Measurements from ENCODE around the gene NEURL3.

The NEURL3 gene

GRCh38 chr2:96527286-96528005 is 22.3 kb upstream of the NEURL3 start:
- DNase-seq = peak; percentile 54 to 59

- DNase-seq = no peak
These were observed 21.6 kb upstream of the NEURL3 start for GRCh38 chr2:96526615-96527285.

- no peak for DNase-seq
These were observed 21.0 kb upstream of the NEURL3 start for GRCh38 chr2:96526101-96526591.

GRCh38 chr2:96525211-96525507 is 20.0 kb upstream of the NEURL3 start:
- DNase-seq = no peak

GRCh38 chr2:96524482-96525210 is 19.5 kb upstream of the NEURL3 start:
- DNase-seq = no peak

GRCh38 chr2:96523659-96524481 is 18.7 kb upstream of the NEURL3 start:
- DNase-seq = no peak

- no peak for DNase-seq
These were observed 17.4 kb upstream of the NEURL3 start for GRCh38 chr2:96522304-96523203.

GRCh38 chr2:96521219-96521618 is 16.1 kb upstream of the NEURL3 start:
- no peak for DNase-seq

- DNase-seq = no peak
These were observed 15.5 kb upstream of the NEURL3 start for GRCh38 chr2:96520697-96521096.

GRCh38 chr2:96520231-96520630 is 15.1 kb upstream of the NEURL3 start:
- no peak for DNase-seq

- no peak for DNase-seq
These were observed 11.9 kb upstream of the NEURL3 start for GRCh38 chr2:96517079-96517478.

- no peak for DNase-seq
These were observed 9.4 kb upstream of the NEURL3 start for GRCh38 chr2:96514521-96514920.

- no peak for DNase-seq
These were observed 7.2 kb upstream of the NEURL3 start for GRCh38 chr2:96512341-96512740.

GRCh38 chr2:96511851-96512250 is 6.7 kb upstream of the NEURL3 start:
- DNase-seq = no peak

GRCh38 chr2:96510931-96511595 is 5.9 kb upstream of the NEURL3 start:
- DNase-seq = no peak

GRCh38 chr2:96509847-96510230 is 4.7 kb upstream of the NEURL3 start:
- no peak for DNase-seq

- DNase-seq = peak; percentile 52 to 71
These were observed 4.1 kb upstream of the NEURL3 start for GRCh38 chr2:96509114-96509846.

- DNase-seq = no peak
These were observed 3.5 kb upstream of the NEURL3 start for GRCh38 chr2:96508521-96509113.

- DNase-seq = peak; percentile 85 to 89
These were observed 2.9 kb upstream of the NEURL3 start for GRCh38 chr2:96507957-96508520.

GRCh38 chr2:96506907-96507240 is 1.7 kb upstream of the NEURL3 start:
- DNase-seq = no peak
